Left lobe of liver (tissue), 2 donors: Measurements from ENCODE around the gene C2CD2. TPM values are rescaled to one million over a fixed set of nuclear protein-coding genes. Genes with fewer than 3 reads are reported as not detected.

Source experiments
- ATAC-seq: fragments of 200-7000 bp; cut with Tn5 transposase; one replicate; pipeline ENCODE4 v1.9.1; 2020; ENCODE audit warnings: mild to moderate bottlenecking, moderate library complexity
- DNase-seq: peaks from one replicate; pipeline ENCODE4 v3.0.0-alpha.2; 2020; ENCODE audit warnings: low spot score
- total RNA-seq: library from RNA; stranded (reverse); gene quantifications from one replicate; pipeline ENCODE4 v1.2.1, GENCODE V29; 2021
- donor health status: DM: no; HTN: no; CAD: no; lungs with moderate emphysema.
- donor health status: DM: no; HTN: yes; CAD: no.

C2CD2 gene
- total RNA-seq, 1 donor from 2014 or later: 10.5 TPM

- DNase-seq (no peak), ATAC-seq (no peak)
Measured at GRCh38 chr21:41891132-41891531, 62.7 kb downstream of the C2CD2 start.

- DNase-seq: no peak
- no peak for ATAC-seq
Measured at GRCh38 chr21:41890355-41890754, 63.5 kb downstream of the C2CD2 start.

GRCh38 chr21:41888749-41889376 is 65.0 kb downstream of the C2CD2 start:
- ATAC-seq (no peak), DNase-seq (no peak)

DNA sequence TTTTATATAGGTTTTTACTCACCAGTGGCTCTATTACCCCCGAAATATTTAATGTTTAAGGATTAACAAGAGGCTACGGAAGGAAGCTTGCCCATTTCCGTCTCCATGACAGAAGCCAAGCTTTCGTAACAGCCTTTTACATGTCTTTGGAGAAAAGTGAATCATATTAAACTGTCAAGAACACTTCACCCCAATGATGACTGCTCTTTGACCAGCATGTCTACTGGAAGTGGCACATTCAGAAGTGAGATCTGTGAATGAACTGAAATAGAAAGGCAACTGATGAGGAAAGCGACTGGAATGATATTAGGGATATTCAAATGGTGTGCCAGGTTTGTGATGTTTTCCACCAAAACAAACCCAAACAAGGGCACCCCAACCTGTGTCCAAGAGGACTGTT is 66.2 kb downstream of the C2CD2 start:
- ATAC-seq: no peak

DNA sequence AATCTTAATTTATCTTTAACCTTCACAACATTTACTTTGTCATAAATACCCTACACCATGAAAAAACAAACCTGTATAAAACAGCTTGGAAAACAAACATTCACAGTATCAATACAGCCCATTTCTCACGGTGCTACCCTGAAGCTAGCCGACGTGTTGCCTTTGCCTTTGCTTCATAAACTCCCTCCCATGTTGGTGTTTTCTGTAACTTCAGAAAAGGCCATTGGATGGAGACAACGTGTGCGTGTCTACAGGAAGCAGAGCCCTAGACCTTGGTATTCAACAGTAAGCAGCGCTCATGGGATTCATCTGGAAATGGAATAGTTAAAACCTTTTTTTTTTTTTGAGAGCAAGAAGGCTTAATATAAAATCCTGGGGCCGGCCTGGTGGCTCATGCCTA is 67.5 kb downstream of the C2CD2 start:
- ATAC-seq: no peak
- DNase-seq: no peak

More for the DNA sequence above, 66.2 kb downstream of the C2CD2 start:
- no peak for DNase-seq

GRCh38 chr21:41885341-41886024 is 68.3 kb downstream of the C2CD2 start:
- DNase-seq (no peak), ATAC-seq (no peak)

DNA sequence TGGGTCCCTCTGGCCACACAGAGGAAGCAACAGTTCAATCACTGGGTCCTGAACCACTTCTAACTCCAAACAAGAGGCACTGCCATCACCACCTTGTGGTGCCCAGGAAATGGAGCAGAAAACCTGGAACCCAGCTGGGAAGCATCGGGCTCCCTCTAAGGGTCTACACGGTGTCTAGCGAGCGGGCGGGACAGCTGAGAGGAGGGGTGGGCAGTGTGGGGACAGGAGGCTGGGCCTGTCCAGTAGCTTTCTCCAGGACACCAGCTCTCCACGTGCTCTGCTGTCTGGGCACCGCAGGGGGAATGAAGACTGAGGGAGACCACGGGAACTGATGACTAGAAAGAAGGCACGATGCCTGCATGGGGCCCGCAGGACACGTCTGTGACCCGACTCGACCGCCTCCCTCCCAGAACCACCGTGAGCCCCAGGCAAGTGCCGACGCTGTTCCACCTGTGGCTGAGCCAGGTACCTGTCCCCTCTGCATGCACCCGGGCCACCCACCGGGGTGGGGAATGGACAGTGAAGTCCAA is 69.3 kb downstream of the C2CD2 start:
- ATAC-seq (no peak), DNase-seq (no peak)

- DNase-seq: no peak
- no peak for ATAC-seq
Measured at GRCh38 chr21:41883582-41883981, 70.2 kb downstream of the C2CD2 start.

DNA sequence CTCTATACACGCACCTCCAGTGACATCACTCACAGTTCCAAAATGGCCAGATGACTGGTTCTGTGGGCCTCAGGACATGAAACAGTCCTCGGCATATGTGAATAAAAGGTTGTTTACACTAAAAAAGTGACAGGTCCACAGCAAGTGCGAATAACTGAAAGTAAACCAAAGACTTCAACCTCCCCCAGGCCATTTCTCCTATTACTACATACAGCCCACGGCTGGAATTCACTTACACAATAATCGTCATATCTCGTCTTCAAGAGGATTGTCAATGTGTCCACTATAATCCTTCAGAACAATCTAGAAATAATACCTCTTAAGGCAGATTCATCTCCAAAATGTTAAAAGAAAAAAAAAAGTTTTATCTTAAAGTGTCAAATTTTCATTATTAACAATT is 72.8 kb downstream of the C2CD2 start:
- no peak for DNase-seq
- ATAC-seq: no peak

DNA sequence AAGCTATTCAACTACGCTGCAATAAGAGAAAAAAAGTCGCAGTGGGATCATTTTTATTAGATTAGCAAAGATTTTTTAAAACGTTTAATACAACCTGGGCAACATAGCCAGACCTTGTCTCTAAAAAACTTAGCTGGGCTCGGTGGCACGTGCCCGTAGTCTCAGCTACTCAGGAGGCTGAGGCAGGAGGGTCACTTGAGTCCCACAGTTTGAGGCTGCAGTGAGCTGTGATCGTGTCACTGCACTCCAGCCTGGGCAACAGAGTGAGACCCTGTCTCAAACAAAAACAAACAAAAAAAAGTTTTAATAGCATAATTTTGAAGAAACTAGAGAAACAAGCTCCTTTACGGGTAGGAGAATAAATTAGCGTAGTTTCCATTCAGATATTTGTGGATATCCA is 73.7 kb downstream of the C2CD2 start:
- DNase-seq: no peak
- ATAC-seq: no peak

- peak; percentile 85 for DNase-seq
- peak; percentile 76 for ATAC-seq
Measured at GRCh38 chr21:41879190-41879998, 74.4 kb downstream of the C2CD2 start, which contains the start of gene PRDM15. TSS of gene PRDM15 (minus strand) at chr21:41879344. CDS start at chr21:41860363, 18,981 bp downstream.

DNA sequence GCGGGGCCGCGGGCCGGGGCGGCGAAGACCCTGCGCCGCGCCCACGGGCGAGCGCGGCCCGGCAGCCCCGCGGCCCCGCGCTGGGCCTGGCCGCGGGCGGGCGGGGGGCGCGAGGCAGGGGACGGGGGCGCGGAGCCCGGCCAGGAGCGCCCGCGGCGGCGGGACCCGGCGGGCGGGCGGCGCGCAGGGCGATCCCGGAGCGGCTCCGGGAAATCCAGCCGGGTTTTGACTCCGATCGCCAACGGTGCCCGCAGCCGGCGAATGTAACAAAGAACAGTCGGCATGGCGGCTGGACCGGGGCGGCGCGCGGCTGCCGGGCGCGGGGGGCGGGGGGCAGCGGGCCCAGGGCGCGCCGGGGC is 75.0 kb downstream of the C2CD2 start:
- peak; percentile 79 for ATAC-seq
- DNase-seq: peak; percentile 78

DNA sequence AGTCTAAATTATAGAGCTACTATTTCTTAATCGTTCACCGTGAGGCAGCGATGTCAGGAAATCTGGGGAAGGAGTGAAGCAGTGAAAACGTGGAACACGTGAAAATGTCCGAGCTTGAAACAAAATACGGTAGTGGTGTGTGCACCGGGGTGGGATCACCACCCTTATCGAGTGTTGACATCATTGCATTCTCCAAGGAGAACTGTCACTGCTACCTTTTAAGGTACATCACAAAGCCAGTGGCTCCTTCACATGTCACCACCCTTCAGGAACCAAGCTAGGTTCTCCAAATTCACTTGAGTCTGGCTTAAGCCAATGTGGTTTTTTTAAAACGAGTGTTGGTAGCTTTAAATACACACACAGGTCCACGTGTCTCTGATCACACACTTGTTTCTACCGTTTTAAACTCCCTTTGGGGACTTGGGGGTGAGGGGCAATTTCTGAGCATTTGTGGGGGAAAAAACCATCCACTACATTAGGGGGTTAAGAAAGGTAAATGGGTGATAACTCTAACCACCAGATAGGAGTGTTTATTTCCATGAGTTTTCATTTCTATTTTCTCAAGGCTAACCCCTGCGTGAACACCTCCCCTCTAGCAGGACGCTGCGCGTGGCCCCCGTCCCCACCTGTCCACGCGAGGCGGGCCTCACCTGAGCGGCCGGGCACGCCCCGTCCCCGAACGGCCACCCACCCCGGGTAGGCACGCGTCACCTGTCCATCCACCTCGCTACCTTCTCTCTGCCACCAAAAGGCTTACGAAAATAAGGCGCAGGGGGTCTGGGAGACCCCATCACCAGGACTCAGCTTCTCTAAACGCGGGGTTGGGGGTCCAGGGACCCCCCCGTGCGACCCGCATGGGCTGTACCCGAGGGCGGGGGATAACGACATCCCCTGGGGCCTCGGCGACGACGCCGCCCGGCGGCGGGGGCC is 75.7 kb downstream of the C2CD2 start:
- peak; percentile 25 for ATAC-seq
- DNase-seq: no peak

DNA sequence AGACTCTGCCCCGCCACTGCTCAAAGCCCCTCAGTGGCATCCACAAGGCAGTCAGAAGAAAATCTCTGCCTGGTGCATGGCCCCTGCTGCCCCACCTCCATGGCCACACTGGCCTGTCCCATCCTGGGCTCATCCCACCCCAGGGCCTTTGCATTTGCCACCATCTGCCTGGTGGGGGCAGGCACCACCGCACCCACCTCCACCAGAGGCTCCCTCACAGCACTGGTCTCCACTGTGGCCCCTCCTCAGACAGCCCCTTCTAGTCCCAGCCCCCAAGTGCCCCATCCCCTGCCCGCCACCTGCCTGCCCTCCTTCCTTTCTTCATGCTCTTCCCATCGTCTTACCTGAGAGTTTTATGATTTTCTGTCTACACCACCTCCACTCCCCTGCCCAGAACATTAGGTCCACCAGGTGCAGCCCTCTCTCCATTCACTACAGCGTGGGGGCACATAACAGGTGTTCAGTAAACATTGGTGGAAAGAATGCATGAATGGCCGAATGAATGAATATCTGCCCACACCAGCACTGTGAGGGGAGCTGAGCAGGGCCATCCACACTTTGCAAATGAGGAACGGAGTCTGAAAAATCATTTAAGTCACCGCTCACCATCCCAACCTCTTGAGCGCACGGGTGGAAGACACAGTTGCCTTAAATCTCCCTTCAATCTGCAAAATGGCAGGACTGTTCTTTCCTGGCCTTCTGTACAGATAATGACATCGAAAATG is 76.7 kb downstream of the C2CD2 start:
- ATAC-seq (no peak), DNase-seq (no peak)

- DNase-seq: no peak
Measured at GRCh38 chr21:41876396-41876795, 77.4 kb downstream of the C2CD2 start.

GRCh38 chr21:41875086-41875485 is 78.7 kb downstream of the C2CD2 start:
- ATAC-seq: no peak
- DNase-seq: no peak

More at GRCh38 chr21:41876396-41876795, 77.4 kb downstream of the C2CD2 start:
- no peak for ATAC-seq

- DNase-seq (no peak), ATAC-seq (no peak)
Measured at GRCh38 chr21:41874611-41875010, 79.2 kb downstream of the C2CD2 start.

GRCh38 chr21:41873426-41873825 is 80.4 kb downstream of the C2CD2 start:
- no peak for ATAC-seq
- DNase-seq: no peak

- no peak for DNase-seq
- ATAC-seq: no peak
Measured at GRCh38 chr21:41873005-41873404, 80.8 kb downstream of the C2CD2 start.
